ENCODE results near the gene NEGR1.

The NEGR1 gene

DNA sequence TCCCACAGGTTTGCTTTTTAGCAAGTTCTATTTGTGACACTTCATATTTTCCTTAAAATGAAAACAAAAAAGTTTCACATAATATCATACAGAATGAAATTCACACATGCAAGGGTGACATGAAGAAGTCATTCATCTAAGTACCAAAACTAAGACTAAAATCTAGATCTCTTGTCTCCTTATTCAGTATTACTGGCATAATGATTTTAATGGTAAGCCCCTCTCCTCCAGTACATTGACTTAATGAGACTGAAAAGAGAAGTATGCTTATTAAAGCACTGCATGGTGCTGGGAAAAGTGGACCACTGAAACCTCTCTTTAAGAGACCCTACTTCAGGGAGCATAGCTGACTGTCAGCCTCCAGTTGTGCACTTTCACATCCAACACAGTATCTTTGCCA lies 99.5 kb downstream of the NEGR1 start:
- TF ChIP-seq, protein P1, sequence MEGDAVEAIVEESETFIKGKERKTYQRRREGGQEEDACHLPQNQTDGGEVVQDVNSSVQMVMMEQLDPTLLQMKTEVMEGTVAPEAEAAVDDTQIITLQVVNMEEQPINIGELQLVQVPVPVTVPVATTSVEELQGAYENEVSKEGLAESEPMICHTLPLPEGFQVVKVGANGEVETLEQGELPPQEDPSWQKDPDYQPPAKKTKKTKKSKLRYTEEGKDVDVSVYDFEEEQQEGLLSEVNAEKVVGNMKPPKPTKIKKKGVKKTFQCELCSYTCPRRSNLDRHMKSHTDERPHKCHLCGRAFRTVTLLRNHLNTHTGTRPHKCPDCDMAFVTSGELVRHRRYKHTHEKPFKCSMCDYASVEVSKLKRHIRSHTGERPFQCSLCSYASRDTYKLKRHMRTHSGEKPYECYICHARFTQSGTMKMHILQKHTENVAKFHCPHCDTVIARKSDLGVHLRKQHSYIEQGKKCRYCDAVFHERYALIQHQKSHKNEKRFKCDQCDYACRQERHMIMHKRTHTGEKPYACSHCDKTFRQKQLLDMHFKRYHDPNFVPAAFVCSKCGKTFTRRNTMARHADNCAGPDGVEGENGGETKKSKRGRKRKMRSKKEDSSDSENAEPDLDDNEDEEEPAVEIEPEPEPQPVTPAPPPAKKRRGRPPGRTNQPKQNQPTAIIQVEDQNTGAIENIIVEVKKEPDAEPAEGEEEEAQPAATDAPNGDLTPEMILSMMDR (IDR thresholded peaks at IDR 0.05; ENCODE audit: low read depth, low read length, missing control alignments): no peak
- H3K4me3 ChIP-seq (ENCODE audit: low read depth, low read length): no peak overlapping the region
- no peak for DNase-seq (ENCODE audit: low read depth)

DNA sequence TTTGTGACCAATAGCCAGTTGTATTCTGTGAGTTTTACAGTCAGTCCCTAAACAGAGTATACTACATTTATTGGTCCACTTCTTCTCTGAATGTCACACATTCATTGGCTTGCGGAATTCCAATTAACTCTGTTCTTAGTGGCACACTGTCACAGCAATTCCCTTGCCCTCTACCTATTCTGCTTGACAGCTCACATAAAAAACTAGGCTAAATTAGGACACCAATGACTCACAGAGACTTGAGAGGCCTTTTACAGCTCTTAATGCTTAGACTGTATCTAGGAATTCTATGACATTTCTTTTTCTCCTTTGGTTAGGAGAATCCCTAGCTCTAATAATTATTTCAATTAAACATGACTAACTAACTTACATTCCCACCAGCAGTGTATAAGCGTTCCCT lies 104.1 kb downstream of the NEGR1 start:
- DNase-seq (ENCODE audit: low read depth): no peak
- H3K4me3 ChIP-seq (ENCODE audit: low read depth, low read length): no peak overlapping the region
- TF ChIP-seq, protein P1 (IDR thresholded peaks at IDR 0.05; ENCODE audit: low read depth, low read length, missing control alignments): no peak

DNA sequence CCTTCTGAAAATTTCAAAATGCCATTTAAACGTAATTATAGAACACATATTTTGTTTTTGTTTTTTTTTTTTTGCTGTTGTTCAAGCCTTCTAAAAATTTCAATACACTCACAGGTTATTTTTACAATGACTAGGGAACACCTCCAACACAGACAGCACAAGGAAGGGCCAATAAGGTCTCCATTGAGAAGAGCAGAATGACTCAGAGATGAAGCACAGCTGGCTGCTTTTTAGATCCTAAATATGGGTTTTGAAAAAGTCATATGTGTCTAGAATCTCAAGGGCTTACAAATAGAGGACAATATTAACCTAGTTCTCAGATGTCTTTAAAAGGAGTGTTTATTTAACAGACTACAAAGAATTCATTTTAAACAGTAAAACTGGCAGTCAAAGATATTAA lies 104.6 kb downstream of the NEGR1 start:
- no peak overlapping the region for H3K4me3 ChIP-seq (ENCODE audit: low read depth, low read length)
- DNase-seq (ENCODE audit: low read depth): no peak
- TF ChIP-seq, protein P1 (IDR thresholded peaks at IDR 0.05; ENCODE audit: low read depth, low read length, missing control alignments): no peak

DNA sequence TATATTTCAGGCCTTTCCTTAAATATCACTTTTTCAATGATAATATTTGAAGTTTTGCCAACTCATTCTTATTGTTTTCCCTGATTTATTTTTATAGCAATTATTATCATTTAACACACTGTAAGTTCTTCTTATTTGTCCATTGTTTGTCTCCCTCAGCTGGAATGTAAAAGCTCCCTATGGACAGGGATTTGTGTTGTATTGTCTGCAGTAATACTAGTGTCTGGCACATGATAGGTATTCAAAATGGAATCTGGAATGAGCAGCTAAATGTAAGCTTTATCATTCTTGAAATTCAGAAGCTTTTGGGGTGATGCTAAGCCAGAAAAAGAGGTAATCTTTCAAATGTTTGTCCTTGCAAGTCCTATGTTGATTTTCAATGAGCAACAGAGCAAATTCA lies 112.1 kb downstream of the NEGR1 start:
- TF ChIP-seq, protein P1 (IDR thresholded peaks at IDR 0.05; ENCODE audit: low read depth, low read length, missing control alignments): no peak
- no peak for DNase-seq (ENCODE audit: low read depth)
- H3K4me3 ChIP-seq (ENCODE audit: low read depth, low read length): no peak overlapping the region

DNA sequence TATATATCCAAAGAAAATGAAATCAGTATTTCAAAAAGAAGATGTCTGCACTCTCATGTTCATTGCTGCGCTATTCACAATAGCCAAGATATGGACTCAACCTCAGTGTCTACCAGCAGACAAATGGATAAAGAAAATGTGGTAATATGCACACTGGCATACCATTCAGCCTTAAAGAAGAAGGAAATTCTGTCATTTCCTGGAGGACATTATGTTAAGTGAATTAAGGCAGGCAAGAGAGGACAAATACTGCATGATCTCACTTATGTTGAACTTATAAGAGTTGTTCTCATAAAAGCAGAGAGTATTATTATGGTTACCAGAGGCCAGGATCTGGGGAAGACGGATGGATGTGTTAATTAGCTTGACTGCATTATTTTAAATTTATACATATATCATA lies 115.9 kb downstream of the NEGR1 start:
- TF ChIP-seq, protein P1 (IDR thresholded peaks at IDR 0.05; ENCODE audit: low read depth, low read length, missing control alignments): no peak
- no peak overlapping the region for H3K4me3 ChIP-seq (ENCODE audit: low read depth, low read length)
- DNase-seq (ENCODE audit: low read depth): no peak

DNA sequence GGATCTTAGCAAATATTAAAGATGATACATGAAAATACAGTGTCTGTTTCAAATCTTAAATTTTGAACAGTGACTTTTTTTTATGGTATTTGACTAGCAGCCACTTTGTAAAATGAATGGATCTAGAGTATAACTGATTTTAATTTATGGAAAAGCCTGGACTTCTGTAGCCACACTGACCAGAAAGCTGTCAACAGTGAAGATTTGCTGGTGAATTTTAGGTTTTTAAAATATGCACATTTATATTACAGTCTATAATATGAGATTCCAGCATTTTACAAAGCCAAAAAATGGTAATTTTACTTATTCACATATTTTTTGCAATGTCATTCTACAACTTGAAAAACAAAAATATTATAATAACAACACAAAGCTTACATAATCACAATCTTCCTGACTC lies 131.8 kb downstream of the NEGR1 start:
- TF ChIP-seq, protein P1 (IDR thresholded peaks at IDR 0.05; ENCODE audit: low read depth, low read length, missing control alignments): no peak
- H3K4me3 ChIP-seq (ENCODE audit: low read depth, low read length): no peak overlapping the region
- no peak for DNase-seq (ENCODE audit: low read depth)

DNA sequence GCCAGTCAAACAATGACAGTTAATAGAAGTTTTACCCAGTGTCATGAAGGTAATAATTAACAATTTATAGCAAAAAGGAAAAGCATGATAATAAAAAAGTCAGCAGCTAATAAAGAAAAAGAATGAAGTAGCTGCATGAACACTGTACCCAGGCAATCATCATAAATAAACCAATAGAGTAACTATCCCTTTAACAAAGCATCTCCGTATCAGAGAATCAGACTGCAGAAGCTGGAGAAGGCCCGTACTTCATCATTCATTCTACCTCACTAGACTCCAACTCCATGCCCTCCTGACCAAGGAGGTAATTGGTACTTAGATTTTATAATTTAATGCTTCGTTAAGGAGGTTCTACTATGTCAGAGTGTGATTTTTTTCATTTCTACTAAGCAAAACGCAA lies 140.5 kb downstream of the NEGR1 start:
- no peak overlapping the region for H3K4me3 ChIP-seq (ENCODE audit: low read depth, low read length)
- TF ChIP-seq, protein P1 (IDR thresholded peaks at IDR 0.05; ENCODE audit: low read depth, low read length, missing control alignments): no peak
- DNase-seq (ENCODE audit: low read depth): no peak
